ENCODE data around the gene CRISP1.
A peak's percentile ranks its signal among the peaks of the same experiment; 100 is the strongest.

CRISP1 gene

DNA sequence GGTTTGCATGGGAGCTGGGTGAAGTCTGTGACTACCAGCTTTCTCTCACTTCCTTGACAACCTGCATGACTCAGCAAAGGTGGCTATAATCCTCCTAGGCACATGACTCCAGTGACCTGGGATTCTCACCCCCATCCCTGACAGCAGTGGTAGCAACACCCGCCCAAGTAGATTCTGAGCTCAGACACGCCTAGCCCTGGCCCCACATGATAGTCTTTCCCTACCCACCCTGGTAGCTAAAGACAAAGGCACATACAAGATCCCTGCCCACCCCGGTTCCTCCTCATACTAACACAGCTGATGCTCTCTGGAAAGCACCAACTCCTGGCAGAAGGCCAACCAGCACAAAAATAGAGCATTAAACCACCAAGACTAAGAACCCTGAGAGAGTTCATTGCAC, 25.9 kb upstream of the CRISP1 start:
- no peak overlapping the region for H3K27ac ChIP-seq (ENCODE audit: low read depth, low read length)
- H3K36me3 ChIP-seq (ENCODE audit: control insufficient read depth, insufficient read depth, low read length) = no peaks in the 10 kb centered on the region
- peaks cover 68% of the 10 kb centered on the region for H3K27me3 ChIP-seq (ENCODE audit: control insufficient read depth, insufficient read depth, low read length)
- no peak overlapping the region for H3K9ac ChIP-seq (ENCODE audit: low read depth, low read length)
- H3K9me3 ChIP-seq (ENCODE audit: control insufficient read depth, insufficient read depth, low read length) = no peaks in the 10 kb centered on the region
- no peak overlapping the region for H3K4me3 ChIP-seq (ENCODE audit: low read depth, low read length)
- H3K4me1 ChIP-seq (ENCODE audit: control insufficient read depth, insufficient read depth, low read length) = peaks cover 20% of the 10 kb centered on the region

DNA sequence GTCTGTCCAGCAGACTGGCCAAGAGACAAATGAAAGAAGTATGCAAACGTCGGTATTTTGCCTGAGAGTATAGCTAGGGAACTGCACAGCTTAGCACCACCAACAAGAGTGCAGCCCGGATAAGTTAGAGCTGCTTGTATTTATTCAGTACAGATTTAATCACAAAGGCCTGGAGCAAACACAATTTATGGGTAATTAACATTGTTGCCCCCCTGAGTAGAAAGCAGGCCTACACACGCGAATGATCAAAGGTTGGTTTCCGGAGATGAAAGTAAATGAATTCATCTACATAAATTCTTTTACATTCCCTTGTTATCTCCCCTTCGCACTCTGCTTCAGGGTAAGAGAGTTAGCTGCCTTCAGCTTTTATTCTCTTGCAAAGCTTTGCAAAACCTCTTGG, 24.7 kb upstream of the CRISP1 start:
- H3K4me1 ChIP-seq (ENCODE audit: control insufficient read depth, insufficient read depth, low read length) = peaks cover 20% of the 10 kb centered on the region
- no peak overlapping the region for H3K9ac ChIP-seq (ENCODE audit: low read depth, low read length)
- no peaks in the 10 kb centered on the region for H3K9me3 ChIP-seq (ENCODE audit: control insufficient read depth, insufficient read depth, low read length)
- no peaks in the 10 kb centered on the region for H3K36me3 ChIP-seq (ENCODE audit: control insufficient read depth, insufficient read depth, low read length)
- H3K4me3 ChIP-seq (ENCODE audit: low read depth, low read length) = peak overlapping the region; percentile 7; the same call in 1 of the 2 replicates
- no peak overlapping the region for H3K27ac ChIP-seq (ENCODE audit: low read depth, low read length)
- peaks cover 73% of the 10 kb centered on the region for H3K27me3 ChIP-seq (ENCODE audit: control insufficient read depth, insufficient read depth, low read length)

DNA sequence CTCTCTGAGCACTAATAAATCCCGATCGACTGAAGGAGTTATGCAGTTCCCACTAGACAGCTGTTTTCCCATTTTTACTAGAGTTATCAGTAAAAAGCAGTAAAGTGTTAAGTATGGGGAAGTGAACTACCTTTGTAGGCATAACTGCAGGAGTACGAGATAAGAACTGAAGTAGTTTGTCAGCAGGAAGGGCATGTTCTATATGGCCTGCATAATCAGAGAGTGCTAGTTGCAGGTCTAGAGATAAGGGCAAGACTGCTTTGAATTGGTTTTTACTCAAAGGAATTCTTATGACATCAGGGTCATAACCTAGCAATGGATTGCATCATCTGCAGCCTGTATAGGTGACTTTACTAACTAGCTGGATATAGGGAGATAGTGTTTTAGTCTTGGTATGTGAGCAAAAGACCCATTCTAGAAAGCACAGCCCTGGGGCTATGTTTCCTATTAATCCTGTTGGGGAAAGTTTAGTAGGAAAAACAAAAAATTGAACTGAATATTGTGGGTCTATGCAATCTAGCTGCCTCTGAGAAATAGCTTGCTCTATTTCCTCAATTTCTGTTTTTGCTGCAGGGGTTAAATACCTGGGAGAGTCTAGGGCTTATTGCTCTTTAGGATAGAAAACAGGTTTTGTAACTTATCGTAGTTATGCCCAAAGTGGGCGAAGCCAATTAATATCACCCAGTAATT, 22.6 kb upstream of the CRISP1 start:
- H3K9ac ChIP-seq (ENCODE audit: low read depth, low read length) = no peak overlapping the region
- H3K4me1 ChIP-seq (ENCODE audit: control insufficient read depth, insufficient read depth, low read length) = peaks cover 20% of the 10 kb centered on the region
- H3K9me3 ChIP-seq (ENCODE audit: control insufficient read depth, insufficient read depth, low read length) = no peaks in the 10 kb centered on the region
- peaks cover 70% of the 10 kb centered on the region for H3K27me3 ChIP-seq (ENCODE audit: control insufficient read depth, insufficient read depth, low read length)
- no peak overlapping the region for H3K4me3 ChIP-seq (ENCODE audit: low read depth, low read length)
- no peak overlapping the region for H3K27ac ChIP-seq (ENCODE audit: low read depth, low read length)
- no peaks in the 10 kb centered on the region for H3K36me3 ChIP-seq (ENCODE audit: control insufficient read depth, insufficient read depth, low read length)

DNA sequence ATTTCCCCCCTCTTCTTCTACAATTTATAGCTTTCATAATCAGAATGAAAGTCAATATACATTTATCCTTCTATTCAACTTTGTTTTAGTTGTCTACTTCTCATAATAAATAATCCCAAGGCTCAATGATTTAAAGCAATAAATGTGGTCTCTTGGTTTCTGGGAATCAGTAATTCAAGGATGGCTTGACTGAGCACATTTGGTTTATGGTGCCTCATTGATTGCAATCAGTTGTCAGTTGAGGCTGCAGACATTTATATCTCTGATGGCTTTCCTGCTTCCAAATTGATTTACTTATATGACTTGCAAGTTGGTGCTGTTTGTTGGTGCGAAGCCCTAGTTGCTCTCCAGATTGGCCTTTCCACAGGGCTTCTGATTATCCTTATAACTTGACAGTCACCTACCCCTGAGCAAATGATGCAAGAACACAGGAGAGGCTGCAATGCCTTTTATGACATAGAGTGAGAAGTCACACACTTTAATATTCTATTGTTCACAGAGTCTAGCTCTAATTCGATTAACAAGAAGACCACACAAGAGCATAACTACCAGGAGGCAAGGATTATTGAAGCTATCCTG, 2.7 kb upstream of the CRISP1 start:
- Histone ChIP-seq H3K9ac (ENCODE audit: low read depth, low read length) (no peak overlapping the region), H3K4me1 (ENCODE audit: control insufficient read depth, insufficient read depth, low read length) (no peaks in the 10 kb centered on the region), H3K27ac (ENCODE audit: low read depth, low read length) (no peak overlapping the region), H3K36me3 (ENCODE audit: control insufficient read depth, insufficient read depth, low read length) (no peaks in the 10 kb centered on the region), H3K4me3 (ENCODE audit: low read depth, low read length) (no peak overlapping the region), H3K27me3 (ENCODE audit: control insufficient read depth, insufficient read depth, low read length) (no peaks in the 10 kb centered on the region), H3K9me3 (ENCODE audit: control insufficient read depth, insufficient read depth, low read length) (no peaks in the 10 kb centered on the region)

DNA sequence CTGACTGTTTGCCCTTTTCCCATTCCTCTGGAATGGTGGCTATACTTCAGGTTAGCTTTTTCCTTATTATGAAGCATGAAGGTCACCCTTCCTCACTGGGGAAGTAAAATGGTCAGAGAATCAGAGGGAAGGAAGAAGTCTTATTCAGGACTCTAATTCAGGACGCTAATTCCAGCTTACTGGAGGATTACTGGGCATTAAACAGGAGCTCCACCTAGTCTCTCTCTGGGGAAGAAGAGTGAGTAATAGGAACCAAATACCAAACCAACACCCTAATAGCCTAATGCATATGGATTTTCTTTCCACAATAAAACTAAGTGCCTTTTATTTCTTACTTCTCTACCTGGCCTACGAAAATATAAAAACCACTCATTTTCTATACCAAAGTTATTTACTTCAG, 10.1 kb downstream of the CRISP1 start:
- Histone ChIP-seq H3K4me3 (ENCODE audit: low read depth, low read length) (no peak overlapping the region), H3K9me3 (ENCODE audit: control insufficient read depth, insufficient read depth, low read length) (no peaks in the 10 kb centered on the region), H3K27ac (ENCODE audit: low read depth, low read length) (no peak overlapping the region), H3K27me3 (ENCODE audit: control insufficient read depth, insufficient read depth, low read length) (no peaks in the 10 kb centered on the region), H3K4me1 (ENCODE audit: control insufficient read depth, insufficient read depth, low read length) (no peaks in the 10 kb centered on the region), H3K9ac (ENCODE audit: low read depth, low read length) (no peak overlapping the region), H3K36me3 (ENCODE audit: control insufficient read depth, insufficient read depth, low read length) (no peaks in the 10 kb centered on the region)

DNA sequence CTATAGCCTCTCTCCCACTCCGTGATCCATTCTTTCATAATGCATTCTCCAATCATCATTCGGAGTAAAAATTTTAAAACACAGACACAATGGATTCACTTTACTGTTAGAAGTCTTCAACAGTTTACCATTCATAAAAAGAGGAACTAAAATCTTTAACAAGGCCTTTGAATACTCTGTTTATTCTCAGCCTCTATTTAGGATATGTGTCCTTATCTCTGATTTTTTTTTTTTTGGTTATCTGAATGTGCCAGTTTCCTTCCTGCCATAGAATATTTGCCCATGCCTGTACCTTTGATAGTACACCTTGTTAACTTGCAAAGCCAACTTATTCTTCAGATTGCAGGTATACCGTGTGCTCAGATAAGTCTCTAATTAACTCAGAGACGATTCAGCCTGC, 11.1 kb downstream of the CRISP1 start:
- Histone ChIP-seq H3K27me3 (ENCODE audit: control insufficient read depth, insufficient read depth, low read length) (no peaks in the 10 kb centered on the region), H3K4me3 (ENCODE audit: low read depth, low read length) (no peak overlapping the region), H3K4me1 (ENCODE audit: control insufficient read depth, insufficient read depth, low read length) (no peaks in the 10 kb centered on the region), H3K9ac (ENCODE audit: low read depth, low read length) (no peak overlapping the region), H3K36me3 (ENCODE audit: control insufficient read depth, insufficient read depth, low read length) (no peaks in the 10 kb centered on the region), H3K9me3 (ENCODE audit: control insufficient read depth, insufficient read depth, low read length) (no peaks in the 10 kb centered on the region), H3K27ac (ENCODE audit: low read depth, low read length) (no peak overlapping the region)

DNA sequence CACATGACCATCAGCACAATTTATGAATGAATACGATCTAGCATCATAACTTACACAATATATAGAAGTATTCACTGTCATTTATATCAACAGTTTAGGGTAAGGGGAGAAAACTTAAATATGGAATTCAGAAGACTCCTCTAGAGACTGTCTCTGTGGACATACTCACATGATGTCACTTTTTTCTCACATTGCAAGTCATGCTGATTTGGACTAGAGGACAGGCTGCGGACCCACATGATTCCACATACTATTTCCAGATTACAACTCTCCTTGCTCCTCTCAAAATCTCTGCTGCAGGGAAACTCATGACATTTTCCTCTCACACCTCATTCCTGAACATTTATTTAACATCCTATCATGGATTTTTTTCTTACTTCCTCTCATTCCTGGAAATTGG, 13.4 kb downstream of the CRISP1 start:
- Histone ChIP-seq H3K9ac (ENCODE audit: low read depth, low read length) (no peak overlapping the region), H3K9me3 (ENCODE audit: control insufficient read depth, insufficient read depth, low read length) (peaks cover 5% of the 10 kb centered on the region), H3K36me3 (ENCODE audit: control insufficient read depth, insufficient read depth, low read length) (no peaks in the 10 kb centered on the region), H3K4me1 (ENCODE audit: control insufficient read depth, insufficient read depth, low read length) (no peaks in the 10 kb centered on the region), H3K27ac (ENCODE audit: low read depth, low read length) (no peak overlapping the region), H3K4me3 (ENCODE audit: low read depth, low read length) (no peak overlapping the region), H3K27me3 (ENCODE audit: control insufficient read depth, insufficient read depth, low read length) (no peaks in the 10 kb centered on the region)

DNA sequence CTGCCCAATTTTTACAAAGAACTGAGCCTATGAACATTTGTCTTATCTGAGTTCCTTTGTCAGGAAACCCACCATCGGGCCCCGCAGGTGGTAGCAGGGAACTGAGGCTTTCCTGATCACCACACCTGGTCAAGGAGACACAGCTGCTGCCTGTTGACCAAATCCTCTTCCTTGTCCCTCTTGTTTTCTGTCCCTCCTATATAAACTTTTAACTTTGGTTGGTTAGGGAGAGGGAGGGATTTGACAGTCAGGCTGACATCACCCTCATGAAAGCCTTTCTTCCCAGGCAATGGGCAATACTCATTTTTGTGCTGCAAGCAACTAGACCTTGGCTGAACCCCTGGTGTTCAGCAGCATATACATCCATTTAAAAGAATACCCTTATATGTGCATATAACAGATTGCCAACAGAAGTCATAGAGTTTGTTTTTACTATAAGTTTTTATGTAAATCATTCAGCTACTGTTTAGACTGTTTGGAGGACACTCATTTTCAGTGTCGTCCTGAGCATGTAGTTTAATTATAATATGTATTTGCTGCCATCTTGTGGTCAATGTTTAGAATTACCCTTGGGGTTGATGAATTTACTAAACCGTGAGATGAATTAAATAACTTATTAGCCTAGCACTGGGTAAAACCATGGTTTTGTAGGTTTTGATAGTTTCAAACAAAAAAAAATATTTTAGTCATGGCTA, 17.0 kb downstream of the CRISP1 start:
- Histone ChIP-seq H3K9ac (ENCODE audit: low read depth, low read length) (no peak overlapping the region), H3K4me1 (ENCODE audit: control insufficient read depth, insufficient read depth, low read length) (no peaks in the 10 kb centered on the region), H3K36me3 (ENCODE audit: control insufficient read depth, insufficient read depth, low read length) (no peaks in the 10 kb centered on the region), H3K4me3 (ENCODE audit: low read depth, low read length) (no peak overlapping the region), H3K27ac (ENCODE audit: low read depth, low read length) (no peak overlapping the region), H3K9me3 (ENCODE audit: control insufficient read depth, insufficient read depth, low read length) (peaks cover 5% of the 10 kb centered on the region), H3K27me3 (ENCODE audit: control insufficient read depth, insufficient read depth, low read length) (no peaks in the 10 kb centered on the region)

DNA sequence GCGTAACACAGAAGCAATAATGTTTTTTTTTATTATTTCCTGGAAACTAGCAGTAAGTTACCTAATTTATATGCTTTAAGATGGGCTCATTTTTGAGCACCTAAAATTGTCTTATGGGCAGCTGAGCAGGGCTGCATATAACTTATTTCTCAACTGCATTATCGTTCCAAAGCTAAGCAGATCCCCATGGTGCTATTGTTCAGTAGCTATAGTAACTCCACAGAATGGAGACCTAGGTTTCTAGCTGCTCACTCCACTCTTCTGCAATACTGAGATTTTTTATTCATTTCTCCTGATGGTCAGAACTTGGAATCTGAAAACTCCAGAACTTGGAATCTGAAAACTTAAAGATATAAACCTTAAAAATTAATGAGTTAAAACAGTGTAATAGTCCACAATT, 18.7 kb downstream of the CRISP1 start:
- H3K27me3 ChIP-seq (ENCODE audit: control insufficient read depth, insufficient read depth, low read length) = no peaks in the 10 kb centered on the region
- no peak overlapping the region for H3K27ac ChIP-seq (ENCODE audit: low read depth, low read length)
- no peaks in the 10 kb centered on the region for H3K4me1 ChIP-seq (ENCODE audit: control insufficient read depth, insufficient read depth, low read length)
- no peak overlapping the region for H3K4me3 ChIP-seq (ENCODE audit: low read depth, low read length)
- H3K36me3 ChIP-seq (ENCODE audit: control insufficient read depth, insufficient read depth, low read length) = no peaks in the 10 kb centered on the region
- no peak overlapping the region for H3K9ac ChIP-seq (ENCODE audit: low read depth, low read length)
- peaks cover 5% of the 10 kb centered on the region for H3K9me3 ChIP-seq (ENCODE audit: control insufficient read depth, insufficient read depth, low read length)

DNA sequence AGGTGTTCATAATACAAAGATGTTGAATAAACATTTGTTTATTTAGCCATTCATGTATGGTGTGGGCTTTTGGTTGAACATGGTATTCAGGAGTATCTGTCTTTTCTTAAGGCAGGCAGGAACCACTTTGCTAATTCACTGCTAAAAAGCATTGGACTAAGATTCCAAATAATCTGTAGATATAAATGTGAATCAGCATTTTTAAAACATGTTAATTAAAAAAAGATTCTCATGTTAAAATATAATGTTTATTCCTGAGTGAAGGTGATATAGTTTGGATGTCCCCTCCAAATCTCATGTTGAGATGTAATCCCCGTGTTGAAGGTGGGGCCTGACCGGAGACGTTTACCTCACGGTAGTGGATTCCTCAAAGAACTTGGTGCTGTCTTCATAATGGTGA, 19.3 kb downstream of the CRISP1 start:
- H3K4me1 ChIP-seq (ENCODE audit: control insufficient read depth, insufficient read depth, low read length) = no peaks in the 10 kb centered on the region
- no peak overlapping the region for H3K27ac ChIP-seq (ENCODE audit: low read depth, low read length)
- H3K9me3 ChIP-seq (ENCODE audit: control insufficient read depth, insufficient read depth, low read length) = peaks cover 5% of the 10 kb centered on the region
- no peak overlapping the region for H3K9ac ChIP-seq (ENCODE audit: low read depth, low read length)
- no peaks in the 10 kb centered on the region for H3K27me3 ChIP-seq (ENCODE audit: control insufficient read depth, insufficient read depth, low read length)
- no peaks in the 10 kb centered on the region for H3K36me3 ChIP-seq (ENCODE audit: control insufficient read depth, insufficient read depth, low read length)
- no peak overlapping the region for H3K4me3 ChIP-seq (ENCODE audit: low read depth, low read length)

DNA sequence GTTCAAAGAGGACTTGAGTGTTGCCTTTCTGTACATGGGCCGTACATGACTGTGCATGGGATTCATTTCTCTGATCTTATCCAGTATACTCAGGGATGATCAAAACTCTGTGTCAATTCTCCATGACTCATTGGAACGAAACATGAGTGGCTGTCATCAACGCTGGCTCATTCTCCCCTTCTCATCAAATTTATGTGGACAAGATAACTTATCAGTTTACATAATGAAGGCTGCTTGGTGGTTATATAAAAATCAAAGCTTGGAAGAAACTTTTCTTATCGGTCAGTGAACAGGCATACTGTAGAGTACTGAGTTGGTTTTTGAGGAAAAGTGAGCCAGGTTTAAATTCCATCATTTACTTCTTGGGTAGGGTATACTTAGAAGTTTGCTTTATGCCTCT, 24.9 kb downstream of the CRISP1 start:
- Histone ChIP-seq H3K4me1 (ENCODE audit: control insufficient read depth, insufficient read depth, low read length) (no peaks in the 10 kb centered on the region), H3K36me3 (ENCODE audit: control insufficient read depth, insufficient read depth, low read length) (no peaks in the 10 kb centered on the region), H3K9ac (ENCODE audit: low read depth, low read length) (no peak overlapping the region), H3K4me3 (ENCODE audit: low read depth, low read length) (no peak overlapping the region), H3K9me3 (ENCODE audit: control insufficient read depth, insufficient read depth, low read length) (no peaks in the 10 kb centered on the region), H3K27me3 (ENCODE audit: control insufficient read depth, insufficient read depth, low read length) (no peaks in the 10 kb centered on the region), H3K27ac (ENCODE audit: low read depth, low read length) (no peak overlapping the region)

Data from HUES48 (cell line).